ENCODE data around the gene DDX24. TPM values are rescaled to one million over a fixed set of nuclear protein-coding genes. Genes with fewer than 3 reads are reported as not detected.

Gene DDX24
- total RNA-seq, 1 donor from 2014 or later: 191 TPM

- no peak for TF ChIP-seq CTCF (IDR thresholded peaks at IDR 0.05)
- no peaks in the 10 kb centered on the region for H3K27me3 ChIP-seq
- H3K4me3 ChIP-seq: no peak overlapping the region
- ATAC-seq: no peak
- no peaks in the 10 kb centered on the region for H3K36me3 ChIP-seq
- intact Hi-C loops (cut with DNase I): no loop called here
- DNase-seq: no peak
- no peak overlapping the region for H3K27ac ChIP-seq
- H3K9me3 ChIP-seq: no peaks in the 10 kb centered on the region
- peaks cover 8% of the 10 kb centered on the region for H3K4me1 ChIP-seq
These were observed 46.3 kb upstream of the DDX24 start for GRCh38 chr14:94127330-94127729.

GRCh38 chr14:94126800-94127199 lies 45.8 kb upstream of the DDX24 start:
- ATAC-seq (no peak), DNase-seq (no peak)
- TF ChIP-seq CTCF (IDR thresholded peaks at IDR 0.05): no peak
- no peaks in the 10 kb centered on the region for H3K9me3 ChIP-seq
- H3K27me3 ChIP-seq: no peaks in the 10 kb centered on the region
- intact Hi-C loops (cut with DNase I): no loop called here
- H3K4me3 ChIP-seq: no peak overlapping the region
- no peak overlapping the region for H3K27ac ChIP-seq
- H3K36me3 ChIP-seq: no peaks in the 10 kb centered on the region
- peaks cover 8% of the 10 kb centered on the region for H3K4me1 ChIP-seq

GRCh38 chr14:94126419-94126677 lies 45.3 kb upstream of the DDX24 start:
- ATAC-seq (no peak), DNase-seq (no peak)
- no peak for TF ChIP-seq CTCF (IDR thresholded peaks at IDR 0.05)
- no peak overlapping the region for H3K27ac ChIP-seq
- no peaks in the 10 kb centered on the region for H3K9me3 ChIP-seq
- peaks cover 8% of the 10 kb centered on the region for H3K4me1 ChIP-seq
- no peaks in the 10 kb centered on the region for H3K36me3 ChIP-seq
- no peak overlapping the region for H3K4me3 ChIP-seq
- intact Hi-C loops (cut with DNase I): no loop called here
- H3K27me3 ChIP-seq: no peaks in the 10 kb centered on the region

GRCh38 chr14:94125659-94126418 lies 44.8 kb upstream of the DDX24 start:
- H3K27me3 ChIP-seq: no peaks in the 10 kb centered on the region
- intact Hi-C loops (cut with DNase I): no loop called here

GRCh38 chr14:94124582-94125377 lies 43.8 kb upstream of the DDX24 start:
- Histone ChIP-seq H3K4me1 (peaks cover 1% of the 10 kb centered on the region), H3K4me3 (no peak overlapping the region), H3K27ac (no peak overlapping the region), H3K9me3 (no peaks in the 10 kb centered on the region), H3K27me3 (no peaks in the 10 kb centered on the region), H3K36me3 (no peaks in the 10 kb centered on the region)
- intact Hi-C loops (cut with DNase I): no loop called here
- no peak for TF ChIP-seq CTCF (IDR thresholded peaks at IDR 0.05)
- no peak for ATAC-seq
- DNase-seq: no peak

More at GRCh38 chr14:94125659-94126418, 44.8 kb upstream of the DDX24 start:
- no peak for TF ChIP-seq CTCF (IDR thresholded peaks at IDR 0.05)
- H3K9me3 ChIP-seq: no peaks in the 10 kb centered on the region
- DNase-seq (no peak), ATAC-seq (no peak)
- H3K27ac ChIP-seq: no peak overlapping the region
- H3K36me3 ChIP-seq: no peaks in the 10 kb centered on the region
- peaks cover 8% of the 10 kb centered on the region for H3K4me1 ChIP-seq
- H3K4me3 ChIP-seq: no peak overlapping the region

Data from upper lobe of right lung (tissue), 1 donor.